H1 (cell line): ENCODE measurements around the gene APC2. TPM values are rescaled to one million over a fixed set of nuclear protein-coding genes. Genes with fewer than 3 reads are reported as not detected.

Experiments
- E2F6 ChIP-seq: IDR thresholded peaks from 2 replicates; pipeline ENCODE4 v1.6.1; 2012; ENCODE audit warnings: inconsistent platforms
- JUN ChIP-seq: IDR thresholded peaks from 2 replicates; pipeline ENCODE4 v1.6.1; 2011; ENCODE audit warnings: low read depth, mild to moderate bottlenecking, improper control_type of control experiment, low read length
- SP1 ChIP-seq: IDR thresholded peaks from 2 replicates; pipeline ENCODE4 v1.6.1; 2011; ENCODE audit warnings: low read depth, low read length
- SUZ12 ChIP-seq: fragments of 200-600 bp; sonication (generic); IDR thresholded peaks from 2 replicates; pipeline ENCODE4 v1.6.1; 2012; ENCODE audit warnings: mild to moderate bottlenecking, inconsistent platforms, low read length, moderate library complexity, mixed read lengths
- TAF1 ChIP-seq: IDR thresholded peaks from 2 replicates; pipeline ENCODE4 v1.6.1; 2011; ENCODE audit warnings: mild to moderate bottlenecking, low read depth, low read length
- polyA plus RNA-seq, 7 experiments: library from polyadenylated mRNA; depleted of rRNA in 3 of 7; stranded (reverse) in 5 of 7; unstranded in 2 of 7; fragments of >200 nt in 5 of 7; fragments of 200-250 nt in 2 of 7; gene quantifications; 1 replicate in 5 of 7; 2 replicates in 1 of 7; 4 replicates in 1 of 7; pipeline versions ENCODE4 v1.2.1 to v1.2.3, GENCODE V29; 2011 to 2013; ENCODE audit warnings: missing spikeins in 2 of 7, mixed read lengths in 2 of 7
- total RNA-seq: library from RNA; stranded (reverse); fragmentation: NEBNext Ultra II Directional; extraction: Animal tissue kit (Norgen Biotek cat#: 25700); gene quantifications from 2 replicates; pipeline ENCODE4 v1.2.1, GENCODE V29; 2021

Gene APC2
- total and polyA plus RNA-seq, 2 of the 8 experiments (the other 6 are each of a cell fraction or from before 2014, with no cell fraction given), result 1.3 to 4.1 TPM

DNA sequence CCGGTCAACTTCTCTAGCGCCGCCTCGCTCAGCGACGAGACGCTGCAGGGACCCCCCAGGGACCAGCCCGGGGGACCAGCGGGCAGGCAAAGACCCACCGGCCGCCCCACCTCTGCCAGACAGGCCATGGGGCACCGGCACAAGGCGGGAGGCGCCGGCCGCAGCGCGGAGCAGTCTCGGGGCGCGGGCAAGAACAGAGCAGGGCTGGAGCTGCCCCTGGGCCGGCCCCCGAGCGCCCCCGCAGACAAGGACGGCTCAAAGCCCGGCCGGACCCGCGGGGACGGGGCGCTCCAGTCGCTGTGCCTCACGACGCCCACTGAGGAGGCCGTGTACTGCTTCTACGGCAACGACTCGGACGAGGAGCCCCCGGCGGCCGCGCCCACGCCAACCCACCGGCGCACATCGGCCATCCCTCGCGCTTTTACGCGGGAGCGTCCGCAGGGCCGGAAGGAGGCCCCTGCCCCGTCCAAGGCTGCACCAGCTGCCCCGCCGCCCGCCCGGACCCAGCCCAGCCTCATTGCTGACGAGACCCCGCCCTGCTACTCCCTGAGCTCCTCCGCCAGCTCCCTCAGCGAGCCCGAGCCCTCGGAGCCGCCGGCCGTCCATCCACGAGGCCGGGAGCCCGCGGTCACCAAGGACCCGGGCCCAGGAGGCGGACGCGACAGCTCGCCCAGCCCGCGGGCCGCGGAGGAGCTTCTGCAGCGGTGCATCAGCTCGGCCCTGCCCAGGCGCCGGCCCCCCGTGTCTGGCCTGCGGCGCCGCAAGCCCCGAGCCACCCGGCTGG lies 17.8 kb downstream of the APC2 start (continued):
- TF ChIP-seq E2F6 (no peak; the same call in 1 of the 2 replicates), TAF1 (no peak), SUZ12 (peak; percentile 34), SP1 (no peak), JUN (no peak)
